Activated naive CD4-positive, alpha-beta T cell treated with anti-CD3 and anti-CD28 coated beads, Interleukin-2, amount 50 U/mL, for 24 hours (primary cell): ENCODE results near the gene COQ6.
"Not testable (repeated sequence)": the region's sequence is repeated elsewhere in the genome, so short reads cannot be mapped to it uniquely, and the experiment has no call there.

ENCODE experiments used
- H3K27ac Mint-ChIP-seq: one replicate; pipeline ENCODE4 v1.8.0; 2021; ENCODE audit warnings: mild to moderate bottlenecking, mixed read lengths
- H3K27me3 Mint-ChIP-seq: one replicate; pipeline ENCODE4 v1.8.0; 2021; ENCODE audit warnings: mixed read lengths
- H3K36me3 Mint-ChIP-seq: one replicate; pipeline ENCODE4 v1.8.0; 2021; ENCODE audit warnings: mixed read lengths
- H3K4me1 Mint-ChIP-seq: one replicate; pipeline ENCODE4 v1.8.0; 2021; ENCODE audit warnings: mixed read lengths
- H3K4me3 Mint-ChIP-seq: one replicate; pipeline ENCODE4 v1.8.0; 2021; ENCODE audit warnings: mild to moderate bottlenecking, mixed read lengths
- H3K9me3 Mint-ChIP-seq: one replicate; pipeline ENCODE4 v1.8.0; 2021; ENCODE audit warnings: mixed read lengths

The COQ6 gene

GRCh38 chr14:73958591-73958990, 8.5 kb downstream of the COQ6 start:
- Mint-ChIP-seq H3K4me1 (no peaks in the 10 kb centered on the region), H3K27me3 (no peaks in the 10 kb centered on the region), H3K9me3 (no peaks in the 10 kb centered on the region), H3K36me3 (peaks cover 15% of the 10 kb centered on the region), H3K27ac (no peak overlapping the region), H3K4me3 (no peak overlapping the region)

GRCh38 chr14:73961192-73961591, 11.1 kb downstream of the COQ6 start:
- Mint-ChIP-seq H3K4me1 (no peaks in the 10 kb centered on the region), H3K36me3 (peaks cover 15% of the 10 kb centered on the region), H3K27ac (no peak overlapping the region), H3K27me3 (no peaks in the 10 kb centered on the region), H3K4me3 (no peak overlapping the region), H3K9me3 (no peaks in the 10 kb centered on the region)

GRCh38 chr14:73965216-73965615, 15.1 kb downstream of the COQ6 start:
- Mint-ChIP-seq H3K9me3 (no peaks in the 10 kb centered on the region), H3K27ac (no peak overlapping the region), H3K27me3 (no peaks in the 10 kb centered on the region), H3K4me3 (no peak overlapping the region), H3K36me3 (peaks cover 14% of the 10 kb centered on the region), H3K4me1 (no peaks in the 10 kb centered on the region)

- Mint-ChIP-seq H3K27me3 (no peaks in the 10 kb centered on the region), H3K27ac (no peak overlapping the region), H3K4me1 (no peaks in the 10 kb centered on the region), H3K36me3 (peaks cover 3% of the 10 kb centered on the region), H3K9me3 (no peaks in the 10 kb centered on the region), H3K4me3 (no peak overlapping the region)
Measured at GRCh38 chr14:73968885-73969284, 18.8 kb downstream of the COQ6 start.

- H3K27me3 Mint-ChIP-seq, result no peaks in the 10 kb centered on the region
- no peak overlapping the region for H3K27ac Mint-ChIP-seq
- H3K4me3 Mint-ChIP-seq, result no peak overlapping the region
- H3K9me3 Mint-ChIP-seq, result no peaks in the 10 kb centered on the region
- H3K36me3 Mint-ChIP-seq, result peaks cover 4% of the 10 kb centered on the region
- H3K4me1 Mint-ChIP-seq, result no peaks in the 10 kb centered on the region
Measured at GRCh38 chr14:73973497-73973896, 23.4 kb downstream of the COQ6 start.

- Mint-ChIP-seq H3K36me3 (peaks cover 8% of the 10 kb centered on the region), H3K4me1 (no peaks in the 10 kb centered on the region), H3K27me3 (no peaks in the 10 kb centered on the region), H3K27ac (no peak overlapping the region), H3K4me3 (no peak overlapping the region), H3K9me3 (no peaks in the 10 kb centered on the region)
Measured at GRCh38 chr14:73976125-73976524, 26.0 kb downstream of the COQ6 start.

- Mint-ChIP-seq H3K27ac (no peak overlapping the region), H3K4me1 (no peaks in the 10 kb centered on the region), H3K36me3 (peaks cover 6% of the 10 kb centered on the region), H3K9me3 (no peaks in the 10 kb centered on the region), H3K27me3 (no peaks in the 10 kb centered on the region), H3K4me3 (no peak overlapping the region)
Measured at GRCh38 chr14:73977896-73978295, 27.8 kb downstream of the COQ6 start.

GRCh38 chr14:73988065-73988464, 38.0 kb downstream of the COQ6 start:
- no peak overlapping the region for H3K4me3 Mint-ChIP-seq

GRCh38 chr14:73988656-73989055, 38.6 kb downstream of the COQ6 start:
- not testable (repeated sequence) for H3K9me3 Mint-ChIP-seq, H3K27ac Mint-ChIP-seq, H3K4me1 Mint-ChIP-seq, H3K27me3 Mint-ChIP-seq, H3K4me3 Mint-ChIP-seq
- peaks cover 12% of the 10 kb centered on the region for H3K36me3 Mint-ChIP-seq

More at GRCh38 chr14:73988065-73988464, 38.0 kb downstream of the COQ6 start:
- Mint-ChIP-seq H3K27me3 (no peaks in the 10 kb centered on the region), H3K27ac (no peak overlapping the region), H3K4me1 (no peaks in the 10 kb centered on the region), H3K36me3 (peaks cover 12% of the 10 kb centered on the region), H3K9me3 (no peaks in the 10 kb centered on the region)

GRCh38 chr14:73991092-73991491, 41.0 kb downstream of the COQ6 start:
- Mint-ChIP-seq H3K9me3 (no peaks in the 10 kb centered on the region), H3K27me3 (no peaks in the 10 kb centered on the region), H3K4me1 (no peaks in the 10 kb centered on the region), H3K4me3 (no peak overlapping the region), H3K27ac (no peak overlapping the region), H3K36me3 (peaks cover 8% of the 10 kb centered on the region)

- not testable (repeated sequence) for H3K4me1 Mint-ChIP-seq, H3K9me3 Mint-ChIP-seq, H3K27ac Mint-ChIP-seq, H3K27me3 Mint-ChIP-seq, H3K36me3 Mint-ChIP-seq, H3K4me3 Mint-ChIP-seq
Measured at GRCh38 chr14:73994926-73995325, 44.8 kb downstream of the COQ6 start.

- H3K4me3 Mint-ChIP-seq, result no peak overlapping the region
- no peaks in the 10 kb centered on the region for H3K9me3 Mint-ChIP-seq
- H3K36me3 Mint-ChIP-seq, result peaks cover 5% of the 10 kb centered on the region
- no peaks in the 10 kb centered on the region for H3K4me1 Mint-ChIP-seq
- no peaks in the 10 kb centered on the region for H3K27me3 Mint-ChIP-seq
- H3K27ac Mint-ChIP-seq, result no peak overlapping the region
Measured at GRCh38 chr14:73995977-73996378, 45.9 kb downstream of the COQ6 start.

- peaks cover 5% of the 10 kb centered on the region for H3K36me3 Mint-ChIP-seq
- no peaks in the 10 kb centered on the region for H3K27me3 Mint-ChIP-seq
- H3K27ac Mint-ChIP-seq, result no peak overlapping the region
- no peak overlapping the region for H3K4me3 Mint-ChIP-seq
- H3K4me1 Mint-ChIP-seq, result no peaks in the 10 kb centered on the region
- H3K9me3 Mint-ChIP-seq, result no peaks in the 10 kb centered on the region
Measured at GRCh38 chr14:73996731-73997107, 46.6 kb downstream of the COQ6 start.

GRCh38 chr14:73997108-73997943, 47.2 kb downstream of the COQ6 start:
- Mint-ChIP-seq H3K4me3 (no peak overlapping the region), H3K27me3 (no peaks in the 10 kb centered on the region), H3K27ac (no peak overlapping the region)

GRCh38 chr14:73997944-73998447, 47.9 kb downstream of the COQ6 start:
- Mint-ChIP-seq H3K4me3 (no peak overlapping the region), H3K4me1 (no peaks in the 10 kb centered on the region), H3K36me3 (peaks cover 7% of the 10 kb centered on the region), H3K9me3 (no peaks in the 10 kb centered on the region), H3K27ac (no peak overlapping the region), H3K27me3 (no peaks in the 10 kb centered on the region)

More at GRCh38 chr14:73997108-73997943, 47.2 kb downstream of the COQ6 start:
- Mint-ChIP-seq H3K36me3 (peaks cover 5% of the 10 kb centered on the region), H3K4me1 (no peaks in the 10 kb centered on the region), H3K9me3 (no peaks in the 10 kb centered on the region)

GRCh38 chr14:73998726-73999125, 48.6 kb downstream of the COQ6 start:
- Mint-ChIP-seq H3K27ac (no peak overlapping the region), H3K4me3 (no peak overlapping the region), H3K36me3 (peaks cover 9% of the 10 kb centered on the region), H3K9me3 (no peaks in the 10 kb centered on the region), H3K27me3 (no peaks in the 10 kb centered on the region), H3K4me1 (no peaks in the 10 kb centered on the region)

- not testable (repeated sequence) for H3K9me3 Mint-ChIP-seq, H3K4me1 Mint-ChIP-seq, H3K36me3 Mint-ChIP-seq, H3K27ac Mint-ChIP-seq, H3K27me3 Mint-ChIP-seq, H3K4me3 Mint-ChIP-seq
Measured at GRCh38 chr14:74005664-74006063, 55.6 kb downstream of the COQ6 start.
